GM19455 (cell line): ENCODE data around the gene ANKRD13D.

Experiments used
- ATAC-seq: cut with Tn5 transposase; IDR thresholded peaks from one replicate; pipeline ENCODE4 v1.9.1; 2021; ENCODE audit not compliant: unreplicated experiment

ANKRD13D gene

GRCh38 chr11:67261946-67262681, 27.0 kb upstream of the ANKRD13D start:
- no peak for ATAC-seq

GRCh38 chr11:67262731-67263675, 26.1 kb upstream of the ANKRD13D start:
- no peak for ATAC-seq

GRCh38 chr11:67264260-67264659, 24.8 kb upstream of the ANKRD13D start:
- ATAC-seq: no peak

GRCh38 chr11:67264877-67265632, 24.0 kb upstream of the ANKRD13D start:
- ATAC-seq: no peak

GRCh38 chr11:67265633-67266448, 23.3 kb upstream of the ANKRD13D start:
- ATAC-seq: peak; percentile 35

GRCh38 chr11:67266449-67267187, 22.5 kb upstream of the ANKRD13D start, which contains the start of gene GRK2:
GRK2 (plus strand) TSS chr11:67266473; CDS start chr11:67266700, 227 bp downstream.
- ATAC-seq: no peak

- ATAC-seq: no peak
Observed at GRCh38 chr11:67267188-67268080, 21.7 kb upstream of the ANKRD13D start.

GRCh38 chr11:67268081-67268961, 20.8 kb upstream of the ANKRD13D start:
- ATAC-seq: peak; percentile 44

- ATAC-seq: no peak
Observed at GRCh38 chr11:67268962-67269268, 20.2 kb upstream of the ANKRD13D start.

GRCh38 chr11:67269401-67270255, 19.5 kb upstream of the ANKRD13D start:
- ATAC-seq: no peak

GRCh38 chr11:67270256-67271204, 18.6 kb upstream of the ANKRD13D start:
- no peak for ATAC-seq

GRCh38 chr11:67271205-67271540, 17.9 kb upstream of the ANKRD13D start:
- ATAC-seq: no peak

GRCh38 chr11:67271541-67272284, 17.4 kb upstream of the ANKRD13D start:
- no peak for ATAC-seq

GRCh38 chr11:67272327-67273259, 16.5 kb upstream of the ANKRD13D start:
- no peak for ATAC-seq
